GM12878 (cell line): Measurements from ENCODE around the gene HEXIM1. TPM values are rescaled to one million over a fixed set of nuclear protein-coding genes. Genes with fewer than 3 reads are reported as not detected.
A peak's percentile ranks its signal among the peaks of the same experiment; 100 is the strongest.

ENCODE experiments used
- E2F8 ChIP-seq: fragments of 450-650 bp; IDR thresholded peaks from 2 replicates; pipeline ENCODE4 v1.6.1; 2018; ENCODE audit warnings: mild to moderate bottlenecking, low read depth, moderate library complexity; ENCODE audit not compliant: partially characterized antibody
- MEF2B ChIP-seq: fragments of 450-650 bp; IDR thresholded peaks from 2 replicates; pipeline ENCODE4 v1.6.1; 2018; ENCODE audit warnings: mild to moderate bottlenecking, moderate library complexity; ENCODE audit not compliant: partially characterized antibody, poor library complexity, severe bottlenecking
- polyA plus RNA-seq, 11 experiments: library from polyadenylated mRNA; depleted of rRNA in 4 of 11; unstranded in 6 of 11; stranded (reverse) in 5 of 11; fragments of >200 nt; fragmentation: Nextera tagmentation in 4 of 11; fragmentation: Illumina TruSeq in 1 of 11; extraction: Ambion mirVana in 4 of 11; extraction: Trizol in 1 of 11; gene quantifications; 1 replicate in 1 of 11; 2 replicates in 10 of 11; pipeline versions ENCODE4 v1.2.1 to v1.2.3, GENCODE V29; 2011 to 2016; ENCODE audit warnings: inconsistent platforms in 2 of 11, missing spikeins in 2 of 11, low read depth in 1 of 11
- total RNA-seq, 4 experiments: library from RNA; depleted of rRNA in 3 of 4; stranded (reverse); fragments of >200 nt in 3 of 4; fragmentation: Illumina TruSeq in 1 of 4; extraction: Trizol in 1 of 4; gene quantifications; 2 replicates each; pipeline versions ENCODE4 v1.2.1 to v1.2.3, GENCODE V29; 2013 to 2021
- TF ChIP-seq, protein P1 (sequence below): fragments of 450-650 bp; conservative IDR thresholded peaks from 2 replicates; pipeline ENCODE4 v1.6.1; 2017; ENCODE audit warnings: mild to moderate bottlenecking, moderate library complexity

Gene HEXIM1
- total and polyA plus RNA-seq, 10 of the 15 experiments (the other 5 are each of a cell fraction or from before 2014, with no cell fraction given): 1.9 to 24.1 (median 9.0) TPM

- TF ChIP-seq E2F8: no peak
- TF ChIP-seq, protein P1, sequence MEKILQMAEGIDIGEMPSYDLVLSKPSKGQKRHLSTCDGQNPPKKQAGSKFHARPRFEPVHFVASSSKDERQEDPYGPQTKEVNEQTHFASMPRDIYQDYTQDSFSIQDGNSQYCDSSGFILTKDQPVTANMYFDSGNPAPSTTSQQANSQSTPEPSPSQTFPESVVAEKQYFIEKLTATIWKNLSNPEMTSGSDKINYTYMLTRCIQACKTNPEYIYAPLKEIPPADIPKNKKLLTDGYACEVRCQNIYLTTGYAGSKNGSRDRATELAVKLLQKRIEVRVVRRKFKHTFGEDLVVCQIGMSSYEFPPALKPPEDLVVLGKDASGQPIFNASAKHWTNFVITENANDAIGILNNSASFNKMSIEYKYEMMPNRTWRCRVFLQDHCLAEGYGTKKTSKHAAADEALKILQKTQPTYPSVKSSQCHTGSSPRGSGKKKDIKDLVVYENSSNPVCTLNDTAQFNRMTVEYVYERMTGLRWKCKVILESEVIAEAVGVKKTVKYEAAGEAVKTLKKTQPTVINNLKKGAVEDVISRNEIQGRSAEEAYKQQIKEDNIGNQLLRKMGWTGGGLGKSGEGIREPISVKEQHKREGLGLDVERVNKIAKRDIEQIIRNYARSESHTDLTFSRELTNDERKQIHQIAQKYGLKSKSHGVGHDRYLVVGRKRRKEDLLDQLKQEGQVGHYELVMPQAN: peak; percentile 58; the same call in 1 of the 2 replicates
- peak; percentile 29 for TF ChIP-seq MEF2B
- TF ChIP-seq, all 136 proteins: peak for 9
Measured at GRCh38 chr17:45160447-45161287, 12.4 kb downstream of the HEXIM1 start (continued).
